H9 (cell line): ENCODE measurements around the gene NDUFAF2. TPM values are rescaled to one million over a fixed set of nuclear protein-coding genes. Genes with fewer than 3 reads are reported as not detected.

Experiments used
- DNase-seq: peaks from one replicate; pipeline ENCODE4 v3.0.0-alpha.2; 2017
- H2AFZ ChIP-seq: one replicate; pipeline ENCODE4 v1.6.1; 2013; ENCODE audit warnings: mild to moderate bottlenecking, low read length, control low read depth, moderate library complexity
- H2AK5ac ChIP-seq: 2 replicates; pipeline ENCODE4 v1.6.1; 2013; ENCODE audit warnings: low read length, control low read depth, mixed read lengths; ENCODE audit not compliant: insufficient read length
- H2BK120ac ChIP-seq: one replicate; pipeline ENCODE4 v1.6.1; 2013; ENCODE audit warnings: low read depth, mild to moderate bottlenecking, low read length, control low read depth, inconsistent platforms; ENCODE audit not compliant: poor library complexity, severe bottlenecking
- H2BK12ac ChIP-seq: 2 replicates; pipeline ENCODE4 v1.6.1; 2013; ENCODE audit warnings: low read length, control low read depth, mixed read lengths, low read depth; ENCODE audit not compliant: insufficient read length
- H2BK15ac ChIP-seq: 2 replicates; pipeline ENCODE4 v1.6.1; 2013; ENCODE audit warnings: low read depth, low read length, control low read depth
- H2BK20ac ChIP-seq: one replicate; pipeline ENCODE4 v1.6.1; 2013; ENCODE audit warnings: low read depth, mild to moderate bottlenecking, low read length, control low read depth, inconsistent platforms; ENCODE audit not compliant: poor library complexity, severe bottlenecking
- H2BK5ac ChIP-seq: 2 replicates; pipeline ENCODE4 v1.6.1; 2013; ENCODE audit warnings: low read length, control low read depth, mixed read lengths; ENCODE audit not compliant: insufficient read length
- H3K14ac ChIP-seq: 2 replicates; pipeline ENCODE4 v1.6.1; 2013; ENCODE audit warnings: low read length, control low read depth; ENCODE audit not compliant: insufficient read depth
- H3K18ac ChIP-seq: 2 replicates; pipeline ENCODE4 v1.6.1; 2013; ENCODE audit warnings: low read depth, mild to moderate bottlenecking, mixed read lengths, low read length, control low read depth; ENCODE audit not compliant: insufficient read length
- H3K23ac ChIP-seq: 2 replicates; pipeline ENCODE4 v1.6.1; 2013; ENCODE audit warnings: low read length, control low read depth, mixed read lengths, low read depth; ENCODE audit not compliant: insufficient read length
- H3K23me2 ChIP-seq: 2 replicates; pipeline ENCODE4 v1.6.1; 2013; ENCODE audit warnings: low read depth, mild to moderate bottlenecking, mixed read lengths, low read length, control low read depth; ENCODE audit not compliant: insufficient read length, poor library complexity, severe bottlenecking
- H3K27ac ChIP-seq: 2 replicates; pipeline ENCODE4 v1.5.1; 2013; ENCODE audit warnings: low read length, control low read depth, mixed read lengths, low read depth; ENCODE audit not compliant: insufficient read length
- H3K27me3 ChIP-seq: 2 replicates; pipeline ENCODE4 v1.6.1; 2013; ENCODE audit warnings: low read length, control low read depth, inconsistent platforms; ENCODE audit not compliant: insufficient read depth
- H3K4ac ChIP-seq: 2 replicates; pipeline ENCODE4 v1.6.1; 2013; ENCODE audit warnings: low read depth, mild to moderate bottlenecking, control low read depth, inconsistent platforms, low read length, moderate library complexity
- H3K4me1 ChIP-seq: 2 replicates; pipeline ENCODE4 v1.6.1; 2013; ENCODE audit warnings: low read length, control low read depth, inconsistent platforms; ENCODE audit not compliant: insufficient read depth
- H3K4me2 ChIP-seq: 2 replicates; pipeline ENCODE4 v1.6.1; 2013; ENCODE audit warnings: low read length, control low read depth, mixed read lengths; ENCODE audit not compliant: insufficient read length, insufficient read depth
- H3K56ac ChIP-seq: 2 replicates; pipeline ENCODE4 v1.6.1; 2013; ENCODE audit warnings: low read depth, mild to moderate bottlenecking, mixed read lengths, low read length, control low read depth; ENCODE audit not compliant: insufficient read length
- H3K79me1 ChIP-seq: 2 replicates; pipeline ENCODE4 v1.6.1; 2013; ENCODE audit warnings: low read depth, mild to moderate bottlenecking, moderate library complexity, low read length, control low read depth, inconsistent platforms; ENCODE audit not compliant: insufficient read depth, poor library complexity, severe bottlenecking
- H3K79me2 ChIP-seq: 2 replicates; pipeline ENCODE4 v1.6.1; 2013; ENCODE audit warnings: low read length, control low read depth, inconsistent platforms; ENCODE audit not compliant: insufficient read depth
- H3K9ac ChIP-seq: 2 replicates; pipeline ENCODE4 v1.6.1; 2013; ENCODE audit warnings: low read length, control low read depth, mixed read lengths; ENCODE audit not compliant: insufficient read length; ENCODE audit errors: extremely low read depth
- H3K9me3 ChIP-seq: one replicate; pipeline ENCODE4 v1.6.1; 2013; ENCODE audit warnings: low read depth, low read length, inconsistent platforms; ENCODE audit not compliant: control insufficient read depth
- H3T11ph ChIP-seq: one replicate; pipeline ENCODE4 v1.6.1; 2013; ENCODE audit warnings: mild to moderate bottlenecking, low read length, control low read depth, inconsistent platforms
- H4K20me1 ChIP-seq: one replicate; pipeline ENCODE4 v1.6.1; 2013; ENCODE audit not compliant: control insufficient read depth, insufficient read length, insufficient read depth
- H4K5ac ChIP-seq: 2 replicates; pipeline ENCODE4 v1.6.1; 2013; ENCODE audit warnings: low read depth, mild to moderate bottlenecking, mixed read lengths, low read length, control low read depth; ENCODE audit not compliant: insufficient read length
- H4K8ac ChIP-seq: replicated peaks from 2 replicates; pipeline ENCODE4 v1.6.1; 2013; ENCODE audit warnings: low read length, control low read depth, mixed read lengths, low read depth; ENCODE audit not compliant: insufficient read length
- H4K91ac ChIP-seq: 2 replicates; pipeline ENCODE4 v1.6.1; 2013; ENCODE audit warnings: low read depth, mild to moderate bottlenecking, moderate library complexity, mixed read lengths, low read length, control low read depth; ENCODE audit not compliant: insufficient read length
- H3K27ac Mint-ChIP-seq, 3 experiments: 2 replicates in 2 of 3; 3 replicates in 1 of 3; pipeline ENCODE4 v1.8.0; 2020 to 2021; ENCODE audit warnings: mixed read lengths in 3 of 3, mild to moderate bottlenecking in 1 of 3, moderate library complexity in 1 of 3
- H3K27me3 Mint-ChIP-seq: 2 replicates; pipeline ENCODE4 v1.8.0; 2021; ENCODE audit warnings: low read depth, mild to moderate bottlenecking, moderate library complexity, mixed read lengths
- H3K36me3 Mint-ChIP-seq, 3 experiments: 2 replicates in 2 of 3; 3 replicates in 1 of 3; pipeline ENCODE4 v1.8.0; 2020 to 2021; ENCODE audit warnings: low read depth in 3 of 3, mixed read lengths in 3 of 3; ENCODE audit not compliant: insufficient read depth in 1 of 3
- H3K4me1 Mint-ChIP-seq, 2 experiments: 2 replicates each; pipeline ENCODE4 v1.8.0; 2020; ENCODE audit warnings: mixed read lengths in 2 of 2
- H3K4me3 Mint-ChIP-seq, 2 experiments: 2 replicates in 1 of 2; 3 replicates in 1 of 2; pipeline ENCODE4 v1.8.0; 2020 to 2021; ENCODE audit warnings: mild to moderate bottlenecking in 2 of 2, mixed read lengths in 2 of 2, moderate library complexity in 1 of 2
- H3K9me3 Mint-ChIP-seq, 2 experiments: 2 replicates in 1 of 2; 3 replicates in 1 of 2; pipeline ENCODE4 v1.8.0; 2020; ENCODE audit warnings: mild to moderate bottlenecking in 2 of 2, mixed read lengths in 2 of 2, moderate library complexity in 1 of 2
- CTCF ChIP-seq: fragments of 200-600 bp; sonication (generic); conservative IDR thresholded peaks from 3 replicates; pipeline ENCODE4 v1.8.0; 2021; ENCODE audit warnings: antibody characterized with exemption, mild to moderate bottlenecking
- WGBS: extraction: QIAGEN DNeasy Blood & Tissue Kit; methylation state at CpG from one replicate; pipeline ENCODE4 v1.1.7; 2013; ENCODE audit warnings: missing lambda C conversion rate, low lambda C conversion rate, mixed read lengths; ENCODE audit not compliant: insufficient read length; ENCODE audit errors: extremely low coverage; 5-methylcytosine and 5-hydroxymethylcytosine counted together
- total RNA-seq: library from RNA; stranded (reverse); gene quantifications from 2 replicates; pipeline ENCODE4 v1.2.1, GENCODE V29; 2021

Gene NDUFAF2
- total RNA-seq, 1 experiment from 2014 or later = 31.4 TPM

- H3K9me3 Mint-ChIP-seq = peaks cover 16 to 31% of the 10 kb centered on the region in 2 experiments
- Histone ChIP-seq H4K91ac (no peak overlapping the region), H3K9ac (no peak overlapping the region), H2AFZ (no peak overlapping the region), H2BK5ac (no peak overlapping the region), H4K5ac (no peak overlapping the region), H2BK12ac (no peak overlapping the region), H2AK5ac (no peak overlapping the region), H4K8ac (no peak overlapping the region), H2BK15ac (no peak overlapping the region), H2BK20ac (no peak overlapping the region), H2BK120ac (no peak overlapping the region), H3K79me1 (no peaks in the 10 kb centered on the region), H3K79me2 (no peaks in the 10 kb centered on the region), H3K4ac (no peak overlapping the region), H3K4me1 (no peaks in the 10 kb centered on the region), H3K27ac (no peak overlapping the region), H3K18ac (no peak overlapping the region), H3K27me3 (no peaks in the 10 kb centered on the region), H3T11ph (no peak overlapping the region), H3K4me2 (no peak overlapping the region), H3K23ac (no peak overlapping the region), H4K20me1 (no peaks in the 10 kb centered on the region), H3K14ac (no peak overlapping the region), H3K23me2 (no peaks in the 10 kb centered on the region), H3K56ac (no peak overlapping the region), H3K9me3 (no peaks in the 10 kb centered on the region)
- no peak overlapping the region for H3K27ac Mint-ChIP-seq
- no peak for DNase-seq
- no peaks in the 10 kb centered on the region for H3K27me3 Mint-ChIP-seq
- no peak overlapping the region for H3K4me3 Mint-ChIP-seq
- peaks cover 12 to 16% of the 10 kb centered on the region in 2 experiments for H3K4me1 Mint-ChIP-seq
- TF ChIP-seq CTCF = no peak
- WGBS = no CpG with 5 or more reads among the region's 3 CpGs
- peaks cover 6 to 16% (median 9%) of the 10 kb centered on the region in 3 experiments for H3K36me3 Mint-ChIP-seq
These were observed 51.4 kb downstream of the NDUFAF2 start for GRCh38 chr5:60996368-60996767.
